ENCODE data around the gene COL21A1. TPM values are rescaled to one million over a fixed set of nuclear protein-coding genes. Genes with fewer than 3 reads are reported as not detected.

COL21A1 gene
- total and polyA plus RNA-seq, 2 of the 13 experiments (the other 11 are each of a cell fraction or from before 2014, with no cell fraction given) = 0.13 TPM; not detected in 1

DNA sequence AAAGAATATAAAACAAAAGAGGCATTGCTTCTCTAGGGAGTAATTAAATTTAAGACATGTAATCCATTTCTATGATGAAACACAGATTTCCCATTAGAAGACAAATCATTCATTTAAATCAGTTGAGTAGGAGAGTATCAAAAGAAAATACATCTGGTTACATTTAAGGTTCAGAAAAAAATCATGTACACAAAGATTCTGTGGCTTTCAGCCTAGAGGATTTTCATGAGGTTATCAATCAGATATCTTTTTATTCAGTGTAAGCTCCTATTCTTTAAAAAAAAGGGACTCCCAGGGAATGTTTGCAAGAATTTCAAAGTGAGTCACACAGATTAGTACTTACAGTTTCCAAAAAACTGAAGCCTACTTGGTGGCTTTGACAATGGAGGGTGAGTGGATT is 24.9 kb downstream of the COL21A1 start (continued):
- no peak for TF ChIP-seq MYC (CRISPR knock-in tag; IDR thresholded peaks at IDR 0.05; ENCODE audit: borderline replicate concordance)
- TF ChIP-seq GZF1 (CRISPR knock-in tag; IDR thresholded peaks at IDR 0.05) = no peak
- no peak for TF ChIP-seq ZNF567 (CRISPR knock-in tag; IDR thresholded peaks at IDR 0.05; ENCODE audit: borderline replicate concordance)
- TF ChIP-seq ZFP36L2 (CRISPR knock-in tag; IDR thresholded peaks at IDR 0.05) = no peak
- no peak for TF ChIP-seq GTF2F1 (IDR thresholded peaks at IDR 0.05; ENCODE audit: low read length)
- no peak for TF ChIP-seq SOX13 (IDR thresholded peaks at IDR 0.05)
- TF ChIP-seq SOX13 (CRISPR knock-in tag; conservative IDR thresholded peaks at IDR 0.05 in 1 of 2, IDR thresholded peaks at IDR 0.05 in 1 of 2) = no peak
- no peak for TF ChIP-seq SSRP1 (CRISPR knock-in tag; IDR thresholded peaks at IDR 0.05)
- no peak for TF ChIP-seq ZMAT3 (CRISPR knock-in tag; conservative IDR thresholded peaks at IDR 0.05)

DNA sequence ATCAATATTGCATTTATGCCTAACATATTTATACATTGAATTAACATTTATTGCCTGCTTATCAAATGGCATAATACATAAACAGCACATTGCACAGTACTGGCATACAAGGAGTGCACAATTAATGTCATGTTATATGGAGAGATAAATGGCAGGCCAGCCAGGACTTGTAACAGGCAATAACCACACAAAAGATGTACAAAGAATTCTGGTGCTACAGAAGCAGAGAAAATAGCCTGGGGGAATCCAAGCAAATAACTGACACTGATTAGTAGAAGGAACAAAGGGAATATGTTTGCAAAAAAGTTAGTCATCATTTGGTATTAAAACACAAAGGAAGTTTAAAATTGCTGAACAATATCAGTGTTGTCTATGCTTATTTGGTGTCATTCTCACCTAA is 27.3 kb downstream of the COL21A1 start:
- Histone ChIP-seq H3K4me3 (replicated peaks in 1 of 3; ENCODE audit: insufficient read depth in 1 of 3, low read depth in 2 of 3, low read length in 3 of 3) (no peak overlapping the region), H3K79me2 (ENCODE audit: insufficient read depth, low read length) (no peaks in the 10 kb centered on the region), H3K27me3 (ENCODE audit: control insufficient read depth in 1 of 2, insufficient read depth in 2 of 2, low read length in 2 of 2) (no peaks in the 10 kb centered on the region), H4K20me1 (ENCODE audit: insufficient read depth, low read length) (no peaks in the 10 kb centered on the region), H3K9me3 (ENCODE audit: low read length) (no peaks in the 10 kb centered on the region), H2AFZ (ENCODE audit: low read length) (no peak overlapping the region), H3K9ac (ENCODE audit: insufficient read depth, low read depth, low read length) (no peak overlapping the region), H3K36me3 (replicated peaks in 1 of 2; ENCODE audit: control insufficient read depth in 1 of 2, insufficient read depth in 2 of 2, low read length in 2 of 2) (no peaks in the 10 kb centered on the region), H3K27ac (ENCODE audit: extremely low read length, insufficient read depth, low read length) (no peak overlapping the region), H3K4me2 (ENCODE audit: low read depth, low read length) (no peak overlapping the region), H3K4me1 (ENCODE audit: insufficient read depth, low read length) (peaks cover 2% of the 10 kb centered on the region; the same call in 1 of the 2 replicates)
- BruUV-seq (replicated peaks) = no TSS peak
- intact Hi-C loops (cut with micrococcal nuclease; ENCODE audit: unreplicated experiment) = no loop called here
- FAIRE-seq (no peak), ATAC-seq (no peak), DNase-seq (ENCODE audit: low spot score) (no peak)
- POLR2A ChIA-PET = no interaction called here
- TF ChIP-seq SUZ12 (IDR thresholded peaks at IDR 0.05; ENCODE audit: low read depth, low read length) (no peak), ZNF510 (CRISPR knock-in tag; IDR thresholded peaks at IDR 0.05; ENCODE audit: low read depth) (no peak), EED (CRISPR knock-in tag; IDR thresholded peaks at IDR 0.05) (no peak), ZNF354B (CRISPR knock-in tag; IDR thresholded peaks at IDR 0.05) (no peak), ATRX (CRISPR knock-in tag; IDR thresholded peaks at IDR 0.05; ENCODE audit: borderline replicate concordance) (no peak)
- in situ Hi-C loops (cut with HindIII; ENCODE audit: extremely low pct_ligation_motif_present, low pct_unique_long_range_greater_than_20kb) = no loop called here
- CTCF ChIA-PET (ENCODE audit: low intra/inter-chr PET ratio, low total read pairs) = no interaction called here

Data from HepG2 (cell line).